Loucy (cell line): ENCODE results near the gene DISP3.

ENCODE experiments used
- H2AFZ ChIP-seq: fragments of 200-600 bp; sonication (generic); 2 replicates; pipeline ENCODE4 v1.6.0; 2016; ENCODE audit warnings: antibody characterized with exemption, mild to moderate bottlenecking, low read length, moderate library complexity
- H3F3A ChIP-seq: fragments of 200-600 bp; 2 replicates; pipeline ENCODE4 v1.6.0; 2016; ENCODE audit warnings: antibody characterized with exemption, low read depth, mild to moderate bottlenecking
- H3K27me3 ChIP-seq: fragments of 200-600 bp; sonication (generic); 2 replicates; pipeline ENCODE4 v1.6.1; 2014; ENCODE audit warnings: low read length, mild to moderate bottlenecking; ENCODE audit not compliant: insufficient read depth, poor library complexity, severe bottlenecking
- H3K36me3 ChIP-seq: fragments of 200-600 bp; sonication (generic); 2 replicates; pipeline ENCODE4 v1.6.1; 2016; ENCODE audit warnings: low read length; ENCODE audit not compliant: insufficient read depth
- H3K4me1 ChIP-seq: fragments of 200-600 bp; sonication (generic); 2 replicates; pipeline ENCODE4 v1.5.1; 2014; ENCODE audit warnings: low read length, mild to moderate bottlenecking; ENCODE audit not compliant: insufficient read depth, poor library complexity, severe bottlenecking
- H3K4me2 ChIP-seq: fragments of 200-600 bp; sonication (generic); 2 replicates; pipeline ENCODE4 v1.6.0; 2014; ENCODE audit warnings: antibody characterized with exemption, low read length, low read depth, mild to moderate bottlenecking; ENCODE audit not compliant: poor library complexity, severe bottlenecking
- H3K4me3 ChIP-seq: fragments of 200-600 bp; sonication (generic); 2 replicates; pipeline ENCODE4 v1.5.1; 2014; ENCODE audit warnings: low read length, mild to moderate bottlenecking, mixed read lengths; ENCODE audit not compliant: poor library complexity, severe bottlenecking
- H3K79me2 ChIP-seq: fragments of 200-600 bp; sonication (generic); 2 replicates; pipeline ENCODE4 v1.6.1; 2014; ENCODE audit warnings: low read length; ENCODE audit not compliant: insufficient read depth
- H3K9ac ChIP-seq: fragments of 200-600 bp; sonication (generic); 2 replicates; pipeline ENCODE4 v1.6.0; 2014; ENCODE audit warnings: mild to moderate bottlenecking, low read depth, low read length, moderate library complexity; ENCODE audit not compliant: poor library complexity, severe bottlenecking
- H3K9me2 ChIP-seq: fragments of 200-600 bp; sonication (generic); replicated peaks from 2 replicates; pipeline ENCODE4 v1.6.1; 2016; ENCODE audit warnings: low read depth, low read length, mixed read lengths
- H3K9me3 ChIP-seq: fragments of 200-600 bp; sonication (generic); 2 replicates; pipeline ENCODE4 v1.6.1; 2014; ENCODE audit warnings: mild to moderate bottlenecking, antibody characterized with exemption, low read length, low read depth; ENCODE audit not compliant: insufficient read depth
- H4K20me1 ChIP-seq: fragments of 200-600 bp; sonication (generic); 2 replicates; pipeline ENCODE4 v1.6.0; 2014; ENCODE audit warnings: antibody characterized with exemption, low read length, mild to moderate bottlenecking; ENCODE audit not compliant: insufficient read depth, poor library complexity, severe bottlenecking
- CTCF ChIP-seq: fragments of 200-600 bp; sonication (generic); conservative IDR thresholded peaks from 2 replicates; pipeline ENCODE4 v1.5.1; 2014; ENCODE audit warnings: mild to moderate bottlenecking, antibody characterized with exemption, low read length
- EZH2phosphoT487 ChIP-seq: fragments of 200-600 bp; IDR thresholded peaks from 2 replicates; pipeline ENCODE4 v1.6.1; 2018; ENCODE audit warnings: antibody characterized with exemption, mild to moderate bottlenecking, moderate library complexity, borderline replicate concordance

The DISP3 gene

GRCh38 chr1:11550664-11551283 lies 71.8 kb downstream of the DISP3 start:
- H3K9ac ChIP-seq: no peak overlapping the region
- no peaks in the 10 kb centered on the region for H3K9me3 ChIP-seq
- H3K9me2 ChIP-seq: no peaks in the 10 kb centered on the region
- TF ChIP-seq CTCF: no peak
- TF ChIP-seq EZH2phosphoT487: no peak
- no peaks in the 10 kb centered on the region for H4K20me1 ChIP-seq
- no peaks in the 10 kb centered on the region for H3K27me3 ChIP-seq
- H3K79me2 ChIP-seq: no peaks in the 10 kb centered on the region
- no peaks in the 10 kb centered on the region for H3K36me3 ChIP-seq
- no peak overlapping the region for H3K4me2 ChIP-seq
- no peaks in the 10 kb centered on the region for H3F3A ChIP-seq
- no peak overlapping the region for H2AFZ ChIP-seq
- no peak overlapping the region for H3K4me3 ChIP-seq
- H3K4me1 ChIP-seq: no peaks in the 10 kb centered on the region

GRCh38 chr1:11558276-11558675 lies 79.3 kb downstream of the DISP3 start:
- H3K4me2 ChIP-seq: no peak overlapping the region
- TF ChIP-seq EZH2phosphoT487 (no peak), CTCF (no peak)
- no peaks in the 10 kb centered on the region for H3K36me3 ChIP-seq
- H3K4me3 ChIP-seq: no peak overlapping the region
- no peaks in the 10 kb centered on the region for H3K27me3 ChIP-seq
- no peaks in the 10 kb centered on the region for H3F3A ChIP-seq
- H3K4me1 ChIP-seq: no peaks in the 10 kb centered on the region
- H4K20me1 ChIP-seq: no peaks in the 10 kb centered on the region
- no peaks in the 10 kb centered on the region for H3K9me2 ChIP-seq
- H3K9ac ChIP-seq: no peak overlapping the region
- no peaks in the 10 kb centered on the region for H3K79me2 ChIP-seq
- H2AFZ ChIP-seq: no peak overlapping the region
- H3K9me3 ChIP-seq: no peaks in the 10 kb centered on the region

GRCh38 chr1:11558871-11559590 lies 80.1 kb downstream of the DISP3 start:
- no peaks in the 10 kb centered on the region for H3K4me1 ChIP-seq
- no peaks in the 10 kb centered on the region for H3K27me3 ChIP-seq
- H3F3A ChIP-seq: no peaks in the 10 kb centered on the region
- H3K4me2 ChIP-seq: no peak overlapping the region
- no peak overlapping the region for H3K4me3 ChIP-seq
- H2AFZ ChIP-seq: no peak overlapping the region
- H3K36me3 ChIP-seq: no peaks in the 10 kb centered on the region
- no peak overlapping the region for H3K9ac ChIP-seq
- TF ChIP-seq EZH2phosphoT487 (no peak), CTCF (no peak)
- no peaks in the 10 kb centered on the region for H4K20me1 ChIP-seq
- no peaks in the 10 kb centered on the region for H3K9me3 ChIP-seq
- no peaks in the 10 kb centered on the region for H3K9me2 ChIP-seq
- no peaks in the 10 kb centered on the region for H3K79me2 ChIP-seq
